GM18909 (cell line): ENCODE results near the gene RND3.

Experiments used
- ATAC-seq: cut with Tn5 transposase; IDR thresholded peaks from one replicate; pipeline ENCODE4 v1.9.1; 2021; ENCODE audit warnings: mild to moderate bottlenecking; ENCODE audit not compliant: unreplicated experiment, poor library complexity

Gene RND3

GRCh38 chr2:150476809-150477302, 10.6 kb downstream of the RND3 start:
- no peak for ATAC-seq

GRCh38 chr2:150476286-150476685, 11.2 kb downstream of the RND3 start:
- ATAC-seq, result no peak

GRCh38 chr2:150475479-150476250, 11.8 kb downstream of the RND3 start:
- ATAC-seq, result no peak

- no peak for ATAC-seq
These were observed 13.0 kb downstream of the RND3 start for GRCh38 chr2:150474326-150475074.

- ATAC-seq, result no peak
These were observed 13.7 kb downstream of the RND3 start for GRCh38 chr2:150473767-150474166.

- ATAC-seq, result peak; percentile 64
These were observed 15.0 kb downstream of the RND3 start for GRCh38 chr2:150472511-150472899.

- ATAC-seq, result no peak
These were observed 15.5 kb downstream of the RND3 start for GRCh38 chr2:150471813-150472510.

GRCh38 chr2:150470435-150470834, 17.0 kb downstream of the RND3 start:
- ATAC-seq, result no peak

GRCh38 chr2:150469706-150470274, 17.7 kb downstream of the RND3 start:
- no peak for ATAC-seq

- no peak for ATAC-seq
These were observed 19.0 kb downstream of the RND3 start for GRCh38 chr2:150468350-150468960.

GRCh38 chr2:150467621-150467963, 19.9 kb downstream of the RND3 start:
- no peak for ATAC-seq

- ATAC-seq, result no peak
These were observed 20.5 kb downstream of the RND3 start for GRCh38 chr2:150466741-150467620.

GRCh38 chr2:150465703-150466569, 21.5 kb downstream of the RND3 start:
- ATAC-seq, result no peak

GRCh38 chr2:150464986-150465385, 22.5 kb downstream of the RND3 start:
- ATAC-seq, result no peak

GRCh38 chr2:150464270-150464669, 23.2 kb downstream of the RND3 start:
- no peak for ATAC-seq

GRCh38 chr2:150462770-150463169, 24.7 kb downstream of the RND3 start:
- no peak for ATAC-seq

- no peak for ATAC-seq
These were observed 28.2 kb downstream of the RND3 start for GRCh38 chr2:150459281-150459680.

- no peak for ATAC-seq
These were observed 36.7 kb downstream of the RND3 start for GRCh38 chr2:150450765-150451164.
